Renal pelvis (tissue), 12 donors: ENCODE measurements around the gene GPAM. TPM values are rescaled to one million over a fixed set of nuclear protein-coding genes. Genes with fewer than 3 reads are reported as not detected.
"Not testable (repeated sequence)": the region's sequence is repeated elsewhere in the genome, so short reads cannot be mapped to it uniquely, and the experiment has no call there.

Experiments used
- DNase-seq: peaks from one replicate; pipeline ENCODE4 v3.0.0-alpha.2; 2013
- long read RNA-seq, 16 experiments: transcript quantifications; one replicate each; lab custom pipeline, GENCODE V29; 2026
- polyA plus RNA-seq, 3 donors: library from polyadenylated mRNA; unstranded; fragments of 120-200 nt; gene quantifications; one replicate each; pipeline ENCODE4 v1.2.1, GENCODE V29; 2013; ENCODE audit not compliant: insufficient read length in 3 of 3

GPAM gene
- polyA plus RNA-seq: 10 to 100 TPM; 15.9 to 16.5 (median 16.5) TPM
- long read RNA-seq, donor 1: 0 reads
- long read RNA-seq, donor 2: 0 reads
- long read RNA-seq, donor 3, full-length matches to known transcripts: 2 of 2 reads
- long read RNA-seq, donor 3, partial matches to known transcripts: 0 of 2 reads
- long read RNA-seq, donor 3, other reads (novel, unspliced or antisense): 0 of 2 reads
- long read RNA-seq, donor 4, full-length matches to known transcripts: 1 of 1 reads
- long read RNA-seq, donor 4, partial matches to known transcripts: 0 of 1 reads
- long read RNA-seq, donor 4, other reads (novel, unspliced or antisense): 0 of 1 reads
- long read RNA-seq, donor 5, full-length matches to known transcripts: 2 of 2 reads
- long read RNA-seq, donor 5, partial matches to known transcripts: 0 of 2 reads
- long read RNA-seq, donor 5, other reads (novel, unspliced or antisense): 0 of 2 reads
- long read RNA-seq, donor 6, full-length matches to known transcripts: 2 of 2 reads
- long read RNA-seq, donor 6, partial matches to known transcripts: 0 of 2 reads
- long read RNA-seq, donor 6, other reads (novel, unspliced or antisense): 0 of 2 reads
- long read RNA-seq, donor 7, full-length matches to known transcripts: 3 of 22 reads
- long read RNA-seq, donor 7, partial matches to known transcripts: 19 of 22 reads
- long read RNA-seq, donor 7, other reads (novel, unspliced or antisense): 0 of 22 reads
- long read RNA-seq, donor 8: 0 reads
- long read RNA-seq, donor 9, full-length matches to known transcripts: 2 of 10 reads
- long read RNA-seq, donor 9, partial matches to known transcripts: 8 of 10 reads
- long read RNA-seq, donor 9, other reads (novel, unspliced or antisense): 0 of 10 reads
- long read RNA-seq, donor 10, full-length matches to known transcripts: 1 of 1 reads
- long read RNA-seq, donor 10, partial matches to known transcripts: 0 of 1 reads
- long read RNA-seq, donor 10, other reads (novel, unspliced or antisense): 0 of 1 reads
- long read RNA-seq, donor 11: 0 reads
- long read RNA-seq, donor 12: 0 reads
- long read RNA-seq, donor 13: 0 reads
- long read RNA-seq, donor 14: 0 reads
- long read RNA-seq, donor 15, full-length matches to known transcripts: 2 of 2 reads
- long read RNA-seq, donor 15, partial matches to known transcripts: 0 of 2 reads
- long read RNA-seq, donor 15, other reads (novel, unspliced or antisense): 0 of 2 reads
- long read RNA-seq, donor 16, full-length matches to known transcripts: 1 of 1 reads
- long read RNA-seq, donor 16, partial matches to known transcripts: 0 of 1 reads
- long read RNA-seq, donor 16, other reads (novel, unspliced or antisense): 0 of 1 reads

GRCh38 chr10:112183329-112184051 is at the start of gene GPAM:
TSS of gene GPAM (minus strand) at chr10:112183765. CDS start at chr10:112181784, 1,981 bp downstream.
- DNase-seq: peak; percentile 94

GRCh38 chr10:112232670-112233069 is 49.1 kb upstream of the GPAM start:
- no peak for DNase-seq

GRCh38 chr10:112231602-112232400 is 48.2 kb upstream of the GPAM start:
- no peak for DNase-seq

- no peak for DNase-seq
Measured at GRCh38 chr10:112230325-112230988, 46.9 kb upstream of the GPAM start.

GRCh38 chr10:112229901-112230300 is 46.3 kb upstream of the GPAM start:
- no peak for DNase-seq

- DNase-seq: no peak
Measured at GRCh38 chr10:112229096-112229495, 45.5 kb upstream of the GPAM start.

- not testable (repeated sequence) for DNase-seq
Measured at GRCh38 chr10:112228366-112229088, 45.0 kb upstream of the GPAM start.

GRCh38 chr10:112227331-112227987 is 43.9 kb upstream of the GPAM start:
- no peak for DNase-seq

GRCh38 chr10:112226439-112227248 is 43.1 kb upstream of the GPAM start:
- DNase-seq: no peak

- no peak for DNase-seq
Measured at GRCh38 chr10:112225771-112226438, 42.3 kb upstream of the GPAM start.

GRCh38 chr10:112224933-112225529 is 41.5 kb upstream of the GPAM start:
- no peak for DNase-seq

- DNase-seq: no peak
Measured at GRCh38 chr10:112223725-112224124, 40.2 kb upstream of the GPAM start.

GRCh38 chr10:112222799-112223198 is 39.2 kb upstream of the GPAM start:
- no peak for DNase-seq

- no peak for DNase-seq
Measured at GRCh38 chr10:112221545-112221944, 38.0 kb upstream of the GPAM start.

- DNase-seq: no peak
Measured at GRCh38 chr10:112218960-112219359, 35.4 kb upstream of the GPAM start.

- no peak for DNase-seq
Measured at GRCh38 chr10:112218036-112218390, 34.4 kb upstream of the GPAM start.
